COLO668 (cell line): ENCODE measurements around the gene RALGPS1.
"Not testable (repeated sequence)": the region's sequence is repeated elsewhere in the genome, so short reads cannot be mapped to it uniquely, and the experiment has no call there.

Experiments
- DNase-seq: peaks from one replicate; lab custom pipeline; 2025; ENCODE audit not compliant: unreplicated experiment; lab: John Stamatoyannopoulos, UW

RALGPS1 gene

GRCh38 chr9:127168756-127169574 lies 254.4 kb downstream of the RALGPS1 start:
- DNase-seq, result no peak

DNA sequence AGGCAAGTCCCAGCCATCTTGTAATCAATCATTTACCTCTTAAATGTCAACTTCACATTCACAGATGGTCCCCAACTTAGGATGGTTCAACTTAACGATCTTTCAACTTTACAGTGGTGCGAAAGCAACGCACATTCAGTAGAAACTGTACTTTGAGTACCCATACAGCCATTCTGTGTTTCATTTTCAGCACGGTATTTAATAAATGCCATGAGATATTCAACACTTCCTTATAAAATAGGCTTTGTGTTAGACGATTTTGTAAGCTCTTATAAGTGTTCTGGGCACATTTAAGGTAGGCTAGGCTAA lies 254.9 kb downstream of the RALGPS1 start:
- DNase-seq, result no peak

GRCh38 chr9:127170103-127170502 lies 255.5 kb downstream of the RALGPS1 start:
- no peak for DNase-seq

GRCh38 chr9:127170652-127171051 lies 256.1 kb downstream of the RALGPS1 start:
- no peak for DNase-seq

- not testable (repeated sequence) for DNase-seq
These were observed 256.8 kb downstream of the RALGPS1 start for GRCh38 chr9:127171348-127171747.

DNA sequence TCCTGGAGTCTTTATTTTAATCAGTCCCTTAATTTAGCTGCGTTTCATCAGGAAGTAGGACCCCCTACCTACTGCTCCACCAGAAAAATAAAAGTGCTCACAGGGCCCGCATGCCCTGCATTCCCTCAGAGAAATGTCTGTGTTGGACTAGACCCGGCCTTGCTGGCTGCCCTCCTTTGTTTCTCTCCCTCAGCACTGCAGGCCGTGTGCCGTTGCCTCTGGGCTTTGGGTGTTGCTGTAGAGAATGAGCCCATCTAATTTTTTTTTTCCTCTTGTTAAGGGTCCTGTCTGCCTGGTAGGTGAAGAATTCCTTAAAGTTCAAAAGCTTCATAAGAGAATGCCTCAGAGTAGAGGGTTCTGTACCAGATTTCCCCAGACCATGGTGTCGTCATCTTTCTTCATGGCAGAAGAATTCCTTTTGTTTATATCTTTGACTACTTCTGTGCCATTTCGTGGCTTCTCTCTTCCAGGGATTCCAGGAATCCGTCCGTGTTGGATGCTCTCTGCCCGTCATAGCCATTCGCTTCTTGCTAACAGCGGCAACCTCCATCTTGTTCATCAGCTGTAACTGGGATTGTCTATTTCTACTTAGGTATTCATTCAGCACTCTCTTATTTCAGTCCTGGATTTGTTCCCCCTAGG lies 257.6 kb downstream of the RALGPS1 start:
- DNase-seq, result no peak

GRCh38 chr9:127173063-127173462 lies 258.5 kb downstream of the RALGPS1 start:
- DNase-seq, result no peak

- no peak for DNase-seq
These were observed 260.1 kb downstream of the RALGPS1 start for GRCh38 chr9:127174386-127175318.

GRCh38 chr9:127175319-127175715 lies 260.7 kb downstream of the RALGPS1 start:
- DNase-seq, result no peak

DNA sequence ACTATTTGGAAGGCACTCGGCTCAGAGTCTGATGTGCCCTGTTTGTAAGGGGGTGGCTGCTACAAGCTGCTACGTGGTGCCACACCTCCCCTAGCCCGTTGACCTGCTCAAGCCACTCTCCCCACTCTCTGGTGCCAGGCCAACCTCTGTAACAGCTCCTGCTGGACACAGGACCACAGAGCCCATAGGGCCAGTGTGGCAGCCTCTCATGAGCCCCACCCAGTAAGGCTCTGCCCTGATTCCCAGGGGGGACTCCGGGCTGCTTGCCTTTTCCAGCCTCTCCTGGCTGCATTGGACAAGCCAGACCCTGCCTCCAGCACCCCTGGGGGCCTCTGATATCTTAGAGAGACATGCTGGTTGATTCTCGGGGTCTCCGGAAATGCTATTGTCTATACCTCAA lies 261.2 kb downstream of the RALGPS1 start:
- DNase-seq, result no peak

DNA sequence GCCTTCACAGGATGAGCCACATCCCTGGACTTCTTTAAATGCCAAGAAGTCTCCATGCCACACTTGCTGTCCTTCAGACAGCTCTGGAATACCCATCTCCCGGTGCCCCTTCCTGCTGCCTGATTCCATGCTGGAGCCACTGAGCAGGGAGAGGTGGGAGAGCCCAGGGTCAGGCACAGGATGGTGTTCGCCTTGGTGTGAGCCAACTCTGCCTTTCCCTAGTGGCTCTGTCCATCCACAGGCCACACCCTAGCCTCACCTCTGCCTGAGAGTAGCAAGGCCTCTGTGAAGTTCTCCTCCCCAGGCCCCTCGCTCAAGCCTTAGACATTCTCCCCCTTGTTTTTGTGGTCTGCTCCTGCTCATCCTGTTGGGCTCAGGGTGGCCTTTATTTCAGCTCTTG lies 262.0 kb downstream of the RALGPS1 start:
- DNase-seq, result no peak

- DNase-seq, result no peak
These were observed 262.6 kb downstream of the RALGPS1 start for GRCh38 chr9:127177231-127177630.

DNA sequence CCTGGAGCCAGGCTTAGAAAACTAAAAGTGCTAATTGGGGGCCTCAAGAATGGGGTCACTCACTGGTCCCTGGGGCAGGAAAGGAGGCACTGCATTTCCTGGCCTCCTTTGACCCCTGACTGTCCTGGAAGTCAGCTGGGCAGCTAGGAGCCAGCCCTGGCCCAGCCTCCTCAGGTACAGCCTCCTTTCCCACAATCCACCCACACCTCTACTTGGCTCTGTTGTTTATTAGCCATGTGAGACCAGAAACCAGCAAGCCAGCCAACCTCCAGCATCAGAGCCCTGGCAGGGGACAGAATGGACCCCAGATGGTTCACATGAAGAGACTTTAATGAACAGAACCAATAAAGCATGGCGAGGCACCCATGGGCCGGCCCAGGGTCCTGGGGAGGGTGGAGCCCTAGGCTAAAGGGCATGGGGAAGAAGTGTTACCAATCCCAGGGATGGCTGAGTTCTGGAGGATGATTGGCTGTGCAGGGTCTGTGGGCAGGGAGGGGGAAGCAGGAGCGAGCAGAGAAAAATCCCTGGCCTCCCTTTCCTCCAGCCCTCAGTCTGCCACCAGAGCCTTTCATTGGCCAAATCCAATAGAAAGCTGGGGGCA lies 263.2 kb downstream of the RALGPS1 start:
- DNase-seq, result no peak

DNA sequence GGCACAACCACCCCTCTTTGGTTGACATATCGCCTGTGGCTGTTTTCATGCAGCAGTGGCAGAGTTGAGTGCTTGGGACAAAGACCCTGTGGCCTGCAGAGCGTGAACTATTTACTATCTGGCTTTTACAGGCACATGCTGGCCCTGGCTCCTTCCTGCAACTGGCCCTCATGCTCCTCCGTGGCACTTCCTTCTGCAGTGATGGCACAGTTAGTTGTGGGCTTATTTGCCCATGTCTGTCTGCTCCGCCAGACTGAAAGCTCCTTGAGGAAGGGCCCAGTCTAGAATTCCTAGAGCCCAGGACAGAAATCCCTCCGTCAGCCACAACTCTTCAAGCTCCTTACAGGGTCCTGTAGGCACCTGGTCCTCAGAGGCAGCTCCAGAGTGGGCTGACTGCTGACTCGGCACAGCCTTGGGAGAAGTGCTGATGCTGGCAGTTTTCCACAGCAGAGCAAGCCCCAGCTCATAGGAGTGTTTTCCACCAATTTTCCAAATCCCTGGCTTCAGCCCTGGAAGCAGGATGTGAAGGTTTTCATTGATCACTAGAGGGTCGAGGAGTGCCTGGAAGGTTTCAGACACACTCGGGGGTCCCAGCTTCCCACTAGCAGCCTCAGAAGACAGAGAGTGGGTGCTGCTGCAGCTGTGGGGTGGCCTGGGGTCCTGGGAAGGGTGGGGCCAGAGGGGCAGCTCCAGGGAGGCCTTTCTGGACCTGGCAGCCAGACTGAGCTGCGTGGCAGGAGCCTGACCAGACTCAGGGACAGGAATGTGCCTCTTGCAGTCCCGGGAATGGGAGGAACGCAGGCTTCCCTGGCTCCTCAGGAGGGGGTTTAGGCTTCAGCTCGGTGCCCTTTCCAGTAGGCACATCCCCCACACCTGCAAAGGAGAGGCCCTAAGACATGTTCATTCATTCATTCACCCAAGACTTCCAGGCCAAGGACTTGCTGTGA lies 264.4 kb downstream of the RALGPS1 start:
- DNase-seq, result no peak

- no peak for DNase-seq
These were observed 265.3 kb downstream of the RALGPS1 start for GRCh38 chr9:127179633-127180441.

- DNase-seq, result no peak
These were observed 266.1 kb downstream of the RALGPS1 start for GRCh38 chr9:127180457-127181314.

DNA sequence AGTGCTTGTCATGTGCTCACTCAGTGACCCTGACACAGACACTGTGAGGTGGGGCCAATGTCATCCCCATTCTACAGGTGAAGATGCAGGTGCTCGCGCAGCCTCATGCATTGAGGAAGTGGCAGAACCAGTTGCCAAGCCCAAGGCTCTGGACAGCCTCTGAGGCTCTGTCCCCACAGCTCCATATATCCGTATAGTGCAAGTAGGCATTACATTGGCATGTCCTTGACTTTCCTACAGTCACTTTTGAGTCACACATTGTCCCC lies 266.7 kb downstream of the RALGPS1 start:
- DNase-seq, result no peak

GRCh38 chr9:127181595-127182190 lies 267.1 kb downstream of the RALGPS1 start:
- DNase-seq, result no peak
